Right ventricle myocardium superior (tissue), 1 donor: ENCODE data around the gene CERS2. TPM values are rescaled to one million over a fixed set of nuclear protein-coding genes. Genes with fewer than 3 reads are reported as not detected.
A peak's percentile ranks its signal among the peaks of the same experiment; 100 is the strongest.
"Not testable (repeated sequence)": the region's sequence is repeated elsewhere in the genome, so short reads cannot be mapped to it uniquely, and the experiment has no call there.

Source experiments
- ATAC-seq: fragments of 200-7000 bp; cut with Tn5 transposase; one replicate; pipeline ENCODE4 v1.9.1; 2020; ENCODE audit warnings: mild to moderate bottlenecking; ENCODE audit not compliant: poor library complexity
- DNase-seq: peaks from one replicate; pipeline ENCODE4 v3.0.0-alpha.2; 2020
- intact Hi-C: fragments of 100-400 bp; cut with DNase I; formaldehyde crosslinking; loops from one replicate; pipeline ENCODE4 v1.11.2; 2022
- total RNA-seq: library from RNA; stranded (reverse); fragmentation: NEBNext Ultra II Directional; extraction: Animal tissue kit (Norgen Biotek cat#: 25700); gene quantifications from one replicate; pipeline ENCODE4 v1.2.1, GENCODE V29; 2021
- donor health status: DM: no; HTN: yes; CAD: no; lungs with severe emphysema.

The CERS2 gene
- total RNA-seq, 1 donor from 2014 or later: 82.5 TPM

DNA sequence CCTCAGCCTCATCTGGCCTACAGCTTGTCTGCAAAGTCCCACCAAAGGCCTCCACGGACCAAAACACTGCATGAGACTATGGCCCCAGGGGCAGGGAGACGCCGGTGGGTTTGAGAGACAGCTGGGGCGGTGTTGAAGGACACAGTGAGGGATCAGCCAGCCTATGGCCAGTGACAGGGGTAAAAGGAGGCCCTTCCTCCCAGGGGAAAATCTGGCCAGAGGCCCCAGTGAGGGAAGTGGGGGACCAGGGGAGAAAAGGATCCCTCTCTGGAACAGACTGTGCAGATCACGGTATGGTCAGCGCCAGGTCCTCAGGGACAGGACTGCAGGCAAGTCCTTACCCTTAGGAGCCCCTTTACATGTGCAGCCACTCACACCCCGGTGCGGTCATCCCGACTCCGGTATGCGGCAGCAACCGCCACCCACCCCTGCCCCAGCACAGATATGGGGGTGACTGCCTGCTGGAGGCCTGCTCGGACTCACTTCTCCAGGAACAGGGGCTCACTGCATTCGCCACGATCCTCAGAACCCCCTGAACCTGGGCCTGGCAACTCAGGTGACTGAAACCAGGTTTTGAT is 1.3 kb downstream of the CERS2 start:
- intact Hi-C loops: no loop called here
- DNase-seq: no peak
- ATAC-seq: no peak

DNA sequence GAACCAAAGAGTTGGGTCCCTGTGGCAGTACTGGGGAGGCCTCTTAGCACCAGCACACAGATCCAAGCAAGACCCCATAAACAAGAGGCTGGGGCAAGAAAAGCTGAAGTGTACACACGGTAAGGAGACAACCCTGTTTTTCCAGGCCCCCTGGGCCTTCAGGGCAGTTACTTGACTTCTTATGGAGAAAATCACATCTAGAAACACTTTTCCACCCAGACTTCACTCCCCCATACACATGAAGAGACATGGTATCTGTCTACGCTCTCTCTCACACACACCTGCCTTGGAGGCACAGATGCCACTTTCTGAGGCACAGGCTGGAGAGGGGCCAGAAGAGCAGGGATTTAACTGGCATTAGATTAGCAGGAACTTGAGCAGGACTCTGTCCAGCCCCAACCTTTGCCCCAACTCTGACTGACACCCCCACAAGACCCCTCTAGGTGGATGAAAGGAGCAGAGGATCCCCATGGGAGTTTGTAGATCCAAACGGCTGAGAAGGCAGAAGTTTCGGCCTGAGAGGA is 2.2 kb downstream of the CERS2 start:
- DNase-seq (no peak), ATAC-seq (no peak)
- intact Hi-C loops: no loop called here

- DNase-seq: no peak
- ATAC-seq: peak; percentile 2
- intact Hi-C loops: no loop called here
These were observed 2.8 kb downstream of the CERS2 start for GRCh38 chr1:150971583-150972416.

GRCh38 chr1:150970808-150971582 is 3.6 kb downstream of the CERS2 start:
- intact Hi-C loops: no loop called here
- DNase-seq: peak; percentile 89
- peak; percentile 80 for ATAC-seq

GRCh38 chr1:150969626-150970025 is 5.0 kb downstream of the CERS2 start:
- intact Hi-C loops: no loop called here
- DNase-seq: no peak
- no peak for ATAC-seq

DNA sequence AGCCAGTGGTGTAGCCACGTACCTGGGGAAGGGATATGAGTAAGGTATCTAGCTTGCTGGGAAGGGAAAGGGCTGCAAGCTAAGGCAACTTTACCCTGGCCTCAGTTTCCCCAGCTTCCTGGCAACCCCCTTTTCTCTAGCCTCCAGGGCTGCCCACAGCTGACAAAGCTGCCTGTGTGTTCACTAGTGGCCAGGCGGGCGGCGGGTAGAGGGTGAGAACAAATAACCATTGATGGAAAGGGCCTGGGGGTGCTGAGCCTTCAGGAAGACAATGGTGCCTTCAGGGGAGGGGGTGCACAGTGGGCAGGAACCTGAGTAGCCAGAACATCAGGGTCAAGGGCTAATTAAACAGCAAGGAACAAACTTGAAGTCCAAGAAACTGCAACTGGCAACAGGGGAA is 6.1 kb downstream of the CERS2 start:
- intact Hi-C loops: no loop called here
- no peak for DNase-seq
- no peak for ATAC-seq

GRCh38 chr1:150967936-150968335 is 6.7 kb downstream of the CERS2 start:
- ATAC-seq (no peak), DNase-seq (no peak)
- intact Hi-C loops: no loop called here

DNA sequence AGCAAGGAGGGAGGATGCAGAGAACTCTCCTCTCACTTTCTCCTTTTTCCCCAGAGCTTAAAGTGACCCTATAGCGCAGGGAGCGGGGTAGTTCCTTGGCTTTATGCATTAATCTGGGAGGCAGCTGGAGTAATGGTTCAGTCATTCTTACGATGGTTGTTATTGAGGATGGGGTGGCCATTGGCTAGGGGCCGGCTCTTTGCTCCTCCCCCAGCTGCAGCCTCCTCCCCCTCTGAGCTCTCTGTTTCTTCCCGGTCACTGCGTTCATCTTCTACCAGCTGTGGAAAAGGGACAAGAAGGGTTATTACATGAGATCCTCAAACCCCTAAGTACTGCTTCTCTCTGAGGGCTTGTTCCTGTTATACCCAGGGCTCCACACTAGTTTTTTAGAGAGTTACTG is 8.6 kb downstream of the CERS2 start:
- ATAC-seq (no peak), DNase-seq (no peak)
- intact Hi-C loops: no loop called here

DNA sequence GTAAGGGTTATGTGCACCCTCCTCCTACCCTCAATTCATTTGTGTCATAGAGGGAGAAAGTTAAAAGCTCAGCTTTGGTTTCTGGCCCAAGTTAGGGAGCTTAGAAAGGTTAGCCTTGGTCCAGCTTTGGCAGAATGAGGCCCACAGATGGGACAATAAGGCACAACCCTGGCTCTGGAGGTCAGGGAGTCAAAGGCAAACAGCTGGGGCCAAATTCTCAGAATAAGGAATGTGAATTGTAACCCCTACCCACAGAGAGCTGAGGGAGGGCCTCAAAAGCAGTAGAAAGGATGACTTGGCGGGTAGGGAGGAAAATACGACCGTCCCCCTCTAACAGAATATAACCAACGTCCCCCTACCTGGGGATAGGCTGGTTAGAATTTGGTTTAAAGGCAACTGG is 9.0 kb downstream of the CERS2 start:
- ATAC-seq (no peak), DNase-seq (no peak)
- intact Hi-C loops: no loop called here

GRCh38 chr1:150964164-150964489 is 10.5 kb downstream of the CERS2 start:
- intact Hi-C loops: no loop called here
- ATAC-seq (peak; percentile 6), DNase-seq (no peak)

- DNase-seq: no peak
- intact Hi-C loops: no loop called here
- ATAC-seq: no peak
These were observed 11.1 kb downstream of the CERS2 start for GRCh38 chr1:150963321-150964163.

GRCh38 chr1:150961756-150962155 is 12.9 kb downstream of the CERS2 start:
- DNase-seq (no peak), ATAC-seq (no peak)
- intact Hi-C loops: no loop called here

DNA sequence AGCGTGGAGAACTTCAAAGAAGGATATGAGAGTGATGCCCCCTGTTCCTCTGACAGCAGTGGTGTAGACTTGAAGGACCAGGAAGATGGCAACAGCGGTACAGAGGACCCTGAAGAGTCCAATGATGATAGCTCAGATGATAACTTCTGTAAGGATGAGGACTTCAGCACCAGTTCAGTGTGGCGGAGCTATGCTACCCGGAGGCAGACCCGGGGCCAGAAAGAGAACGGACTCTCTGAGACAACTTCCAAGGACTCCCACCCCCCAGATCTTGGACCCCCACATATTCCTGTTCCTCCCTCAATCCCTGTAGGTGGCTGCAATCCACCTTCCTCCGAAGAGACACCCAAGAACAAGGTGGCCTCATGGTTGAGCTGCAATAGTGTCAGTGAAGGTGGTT is 14.0 kb downstream of the CERS2 start:
- DNase-seq (no peak), ATAC-seq (no peak)
- intact Hi-C loops: no loop called here

- intact Hi-C loops: no loop called here
- no peak for DNase-seq
- no peak for ATAC-seq
These were observed 17.0 kb downstream of the CERS2 start for GRCh38 chr1:150957666-150958065.

DNA sequence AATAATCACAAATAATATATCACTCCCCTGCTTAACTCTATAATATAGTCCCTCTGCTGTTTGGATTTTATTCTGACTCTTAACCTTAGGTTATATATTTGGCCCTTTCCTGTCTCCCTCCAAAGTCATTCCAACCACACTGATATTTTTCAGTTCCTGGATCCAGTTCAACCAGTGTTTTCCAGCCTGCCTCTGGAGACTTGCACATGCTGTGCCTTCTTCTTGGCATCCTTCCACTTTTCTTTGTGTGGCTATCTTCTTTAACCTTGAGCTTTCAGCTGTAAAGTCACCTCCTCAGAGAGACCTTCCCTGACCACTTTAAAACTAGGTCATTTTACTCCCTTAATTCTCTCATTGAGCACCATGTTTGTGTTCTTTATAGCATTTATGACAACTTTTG is 19.4 kb downstream of the CERS2 start:
- DNase-seq (no peak), ATAC-seq (no peak)
- intact Hi-C loops: no loop called here

GRCh38 chr1:150954708-150955107 is 19.9 kb downstream of the CERS2 start:
- ATAC-seq (no peak), DNase-seq (no peak)
- intact Hi-C loops: no loop called here

- intact Hi-C loops: no loop called here
- ATAC-seq (no peak), DNase-seq (no peak)
These were observed 29.8 kb downstream of the CERS2 start for GRCh38 chr1:150944856-150945255.

- intact Hi-C loops: no loop called here
- DNase-seq (no peak), ATAC-seq (no peak)
These were observed 42.9 kb downstream of the CERS2 start for GRCh38 chr1:150931773-150932172.

DNA sequence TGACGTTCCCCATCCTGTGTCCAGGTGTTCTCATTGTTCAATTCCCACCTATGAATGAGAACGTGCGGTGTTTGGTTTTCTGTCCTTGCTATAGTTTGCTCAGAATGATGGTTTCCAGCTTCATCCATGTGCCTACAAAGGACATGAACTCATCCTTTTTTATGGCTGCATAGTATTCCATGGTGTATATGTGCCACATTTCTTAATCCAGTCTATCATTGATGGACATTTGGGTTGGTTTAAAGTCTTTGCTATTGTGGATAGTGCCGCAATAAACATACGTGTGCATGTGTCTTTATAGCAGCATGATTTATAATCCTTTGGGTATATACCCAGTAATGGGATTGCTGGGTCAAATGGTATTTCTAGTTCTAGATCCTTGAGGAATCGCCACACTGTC is 45.9 kb downstream of the CERS2 start:
- ATAC-seq, DNase-seq: not testable (repeated sequence)
- intact Hi-C loops: loop anchor here (5.0 kb wide), 1 partner anchor 366 kb away; no protein-coding TSS in a partner anchor
